Naive thymus-derived CD8-positive, alpha-beta T cell (primary cell): ENCODE measurements around the gene PLOD3. TPM values are rescaled to one million over a fixed set of nuclear protein-coding genes. Genes with fewer than 3 reads are reported as not detected.

ENCODE experiments used
- ATAC-seq, 2 donors: fragments of 150-1000 bp; cut with Tn5 transposase in 1 of 2; sonication (Bioruptor Pico), chemical (Tn5 transposase) in 1 of 2; 1 replicate in 1 of 2; 2 replicates in 1 of 2; pipeline ENCODE4 v1.10.0; 2021; ENCODE audit warnings: mild to moderate bottlenecking in 2 of 2, moderate library complexity in 2 of 2
- POLR2A ChIA-PET: fragments of 350-600 bp; sonication (Branson Sonifier 250); formaldehyde crosslinking; loops from one replicate; lab custom pipeline; 2021; ENCODE audit warnings: antibody characterized with exemption; lab: Charles Lee
- DNase-seq, 10 donors: peaks; one replicate each; pipeline versions ENCODE4 v3.0.0 to v3.0.0-alpha.2; 2020 to 2022
- H3K27ac Mint-ChIP-seq, 10 donors: one replicate each; pipeline ENCODE4 v1.8.0; 2020 to 2022; ENCODE audit warnings: mild to moderate bottlenecking in 10 of 10, mixed read lengths in 10 of 10, moderate library complexity in 4 of 10, inconsistent platforms in 1 of 10
- H3K27me3 Mint-ChIP-seq, 5 donors: one replicate each; pipeline ENCODE4 v1.8.0; 2021 to 2022; ENCODE audit warnings: mixed read lengths in 5 of 5
- H3K36me3 Mint-ChIP-seq, 3 donors: one replicate each; pipeline ENCODE4 v1.8.0; 2020 to 2022; ENCODE audit warnings: mixed read lengths in 3 of 3, mild to moderate bottlenecking in 2 of 3, inconsistent platforms in 1 of 3
- H3K4me1 Mint-ChIP-seq, 4 donors: one replicate each; pipeline ENCODE4 v1.8.0; 2021 to 2022; ENCODE audit warnings: mixed read lengths in 4 of 4
- H3K4me3 Mint-ChIP-seq, 10 donors: one replicate each; pipeline ENCODE4 v1.8.0; 2020 to 2022; ENCODE audit warnings: mild to moderate bottlenecking in 10 of 10, mixed read lengths in 10 of 10, moderate library complexity in 6 of 10, inconsistent platforms in 1 of 10
- H3K9me3 Mint-ChIP-seq, 9 donors: one replicate each; pipeline ENCODE4 v1.8.0; 2020 to 2022; ENCODE audit warnings: mixed read lengths in 9 of 9, mild to moderate bottlenecking in 3 of 9, inconsistent platforms in 1 of 9, moderate library complexity in 1 of 9
- polyA plus RNA-seq, 3 donors: library from polyadenylated mRNA; unstranded; fragments of 300-500 nt; fragmentation: Illumina TruSeq; gene quantifications; one replicate each; pipeline ENCODE4 v1.2.3, GENCODE V29; 2021
- total RNA-seq, 8 experiments: library from RNA in 2 of 8; stranded (reverse) in 2 of 8; gene quantifications; one replicate each; pipeline ENCODE4 v1.2.3 and lab custom pipeline; 2021 to 2026

The PLOD3 gene
- total and polyA plus RNA-seq, 5 experiments from 2014 or later: 8.4 to 34.1 (median 12.4) TPM

DNA sequence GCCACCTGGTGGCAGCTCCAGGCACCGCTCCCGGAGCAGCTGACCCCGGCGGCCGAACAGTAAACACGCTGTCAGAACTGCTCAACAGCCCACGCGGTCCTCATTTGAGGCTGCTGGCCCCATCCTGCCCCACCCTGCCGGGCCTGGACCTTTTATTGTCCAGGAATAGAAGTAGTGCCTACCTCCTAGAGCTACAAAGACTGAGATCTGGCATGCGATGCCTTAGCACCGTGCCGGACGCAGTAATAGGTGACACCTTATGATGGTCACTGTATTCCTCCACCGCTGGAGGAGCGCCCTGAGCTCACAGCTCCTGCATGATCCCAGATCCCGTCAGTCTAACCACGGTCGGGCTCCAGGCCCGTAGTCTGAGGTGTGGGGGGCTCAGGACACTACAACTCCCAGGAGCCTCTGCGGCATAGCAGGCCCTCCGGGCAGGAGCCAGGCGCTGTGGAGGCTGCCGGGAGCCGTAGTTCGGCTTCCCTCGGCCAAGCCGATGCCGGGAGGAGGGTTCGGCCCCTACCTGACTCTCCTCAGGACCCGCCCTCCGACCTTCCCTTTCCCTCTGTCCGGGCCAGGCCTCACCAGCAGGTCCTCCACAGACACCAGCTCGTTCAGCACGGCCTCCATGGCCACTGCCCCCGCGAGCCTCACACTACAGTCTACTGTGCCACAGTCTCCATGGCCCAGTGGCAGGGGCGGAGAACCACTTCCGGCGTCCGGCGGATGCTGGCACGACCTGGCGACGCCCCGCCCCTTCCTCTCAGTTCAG is 27.2 kb upstream of the PLOD3 start, which contains the start of gene FIS1:
Gene FIS1, minus strand, starts transcription at position 707 of the 772 bp plus-strand sequence. Its CDS starts 77 bp downstream, at position 630.
- Mint-ChIP-seq H3K36me3 (peaks cover 0 to 27% (median 4%) of the 10 kb centered on the region in 3 donors), H3K27me3 (no peaks in the 10 kb centered on the region), H3K27ac (peak within 1 kb of the TSS; percentile 89 to 99 (median 97)), H3K9me3 (no peaks in the 10 kb centered on the region), H3K4me1 (peaks cover 11 to 58% (median 46%) of the 10 kb centered on the region in 4 donors), H3K4me3 (peak within 1 kb of the TSS; percentile 92 to 100 (median 97))
- ATAC-seq: peak; percentile 95
- POLR2A ChIA-PET: interaction anchor here (0.6 to 4.2 kb wide), 16 partner anchors 8 to 1151 kb away, joined by 3 to 59 read pairs (median 5); partner anchors contain the start of genes PLOD3, SRRT, UFSP1 and ZNHIT1
- peak; percentile 84 to 98 (median 91) for DNase-seq

DNA sequence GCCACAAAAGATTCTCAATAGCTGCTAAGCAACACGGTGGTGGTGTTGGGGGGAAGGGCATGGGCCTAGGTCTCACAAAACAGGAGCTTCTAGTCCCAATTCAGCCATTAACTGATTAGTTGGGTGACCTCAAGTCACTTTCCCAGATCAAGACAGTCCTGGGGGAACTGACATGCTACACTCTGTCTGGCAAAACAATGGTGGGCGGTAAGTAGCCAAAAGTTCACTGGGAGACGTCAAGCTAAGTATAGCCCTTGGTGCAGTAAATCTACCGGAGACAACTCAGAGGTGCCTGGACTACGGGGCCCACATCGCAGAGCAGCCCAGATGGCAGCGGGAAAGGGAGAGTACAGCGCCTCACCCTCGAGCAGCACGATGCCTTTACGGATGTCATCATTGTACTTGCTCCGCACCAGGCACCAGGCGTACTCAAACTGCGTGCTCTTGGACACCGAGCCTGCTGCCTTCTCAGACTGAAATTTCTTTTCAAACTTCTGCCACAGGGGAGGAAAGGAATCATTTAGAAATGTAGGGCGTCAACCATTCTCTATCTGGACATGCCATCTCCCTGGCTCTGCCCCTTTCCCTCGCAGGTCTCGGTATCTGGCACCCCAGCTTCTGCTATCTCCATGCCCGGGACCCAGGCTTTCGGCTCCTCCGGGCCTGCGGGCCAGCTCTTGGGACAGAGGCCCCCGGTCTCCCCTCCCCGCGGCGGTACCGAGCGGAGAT is 26.4 kb upstream of the PLOD3 start:
- H3K36me3 Mint-ChIP-seq: peaks cover 0 to 28% (median 4%) of the 10 kb centered on the region in 3 donors
- no peaks in the 10 kb centered on the region for H3K27me3 Mint-ChIP-seq
- no peak for ATAC-seq
- H3K9me3 Mint-ChIP-seq: no peaks in the 10 kb centered on the region
- peak in 1 of 10 donors; percentile 17 for DNase-seq
- H3K4me3 Mint-ChIP-seq: peak overlapping the region; percentile 92 to 100 (median 97)
- H3K27ac Mint-ChIP-seq: peak overlapping the region; percentile 89 to 99 (median 97)
- H3K4me1 Mint-ChIP-seq: peaks cover 11 to 55% (median 45%) of the 10 kb centered on the region in 4 donors
- POLR2A ChIA-PET: interaction anchor here (0.5 to 4.2 kb wide), 15 partner anchors 9 to 1152 kb away, joined by 3 to 59 read pairs (median 5); partner anchors contain the start of genes PLOD3, SRRT, UFSP1 and ZNHIT1

- Mint-ChIP-seq H3K27me3 (no peaks in the 10 kb centered on the region), H3K36me3 (peaks cover 0 to 23% (median 4%) of the 10 kb centered on the region in 3 donors), H3K27ac (no peak overlapping the region), H3K4me1 (peaks cover 5 to 46% (median 36%) of the 10 kb centered on the region in 4 donors), H3K9me3 (no peaks in the 10 kb centered on the region), H3K4me3 (no peak overlapping the region)
- ATAC-seq (no peak), DNase-seq (no peak)
- POLR2A ChIA-PET: interaction anchor here (0.6 to 3.4 kb wide), 7 partner anchors 10 to 764 kb away, joined by 3 to 24 read pairs (median 3); no protein-coding TSS in a partner anchor
Observed at GRCh38 chr7:101241443-101242349, 24.3 kb upstream of the PLOD3 start.

GRCh38 chr7:101241015-101241363 is 23.6 kb upstream of the PLOD3 start:
- no peaks in the 10 kb centered on the region for H3K27me3 Mint-ChIP-seq
- H3K4me3 Mint-ChIP-seq: no peak overlapping the region
- POLR2A ChIA-PET: interaction anchor here (0.6 to 1.1 kb wide), 4 partner anchors 10 to 69 kb away, joined by 3 to 4 read pairs (median 3); no protein-coding TSS in a partner anchor
- peak overlapping the region in 1 of 10 donors; percentile 21 for H3K27ac Mint-ChIP-seq
- DNase-seq (no peak), ATAC-seq (no peak)
- peaks cover 0 to 24% (median 4%) of the 10 kb centered on the region in 3 donors for H3K36me3 Mint-ChIP-seq
- peaks cover 5 to 43% (median 36%) of the 10 kb centered on the region in 4 donors for H3K4me1 Mint-ChIP-seq
- H3K9me3 Mint-ChIP-seq: no peaks in the 10 kb centered on the region

- no peak for DNase-seq
- Mint-ChIP-seq H3K27ac (peak overlapping the region in 1 of 10 donors; percentile 33), H3K4me3 (no peak overlapping the region), H3K27me3 (no peaks in the 10 kb centered on the region), H3K9me3 (no peaks in the 10 kb centered on the region), H3K36me3 (peaks cover 0 to 24% (median 4%) of the 10 kb centered on the region in 3 donors), H3K4me1 (peaks cover 3 to 37% (median 30%) of the 10 kb centered on the region in 4 donors)
- POLR2A ChIA-PET: interaction anchor here (0.8 to 1.1 kb wide), 2 partner anchors 11 to 60 kb away, joined by 3 to 4 read pairs; no protein-coding TSS in a partner anchor
- no peak for ATAC-seq
Observed at GRCh38 chr7:101240226-101241014, 23.0 kb upstream of the PLOD3 start.

DNA sequence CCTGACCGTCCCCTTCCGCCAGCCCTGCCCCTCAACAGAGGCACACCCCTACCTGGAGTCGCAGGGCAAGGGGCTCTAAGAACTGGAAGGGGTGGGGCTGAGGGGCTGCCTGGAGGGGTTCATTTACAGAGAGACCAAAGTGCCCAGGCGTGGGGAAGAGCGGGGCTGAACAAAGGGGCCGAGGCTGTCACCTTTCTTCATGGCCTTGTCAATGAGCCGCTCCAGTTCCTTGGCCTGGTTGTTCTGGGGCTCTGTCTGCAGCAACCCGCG is 22.5 kb upstream of the PLOD3 start:
- DNase-seq: no peak
- H3K4me3 Mint-ChIP-seq: no peak overlapping the region
- no peaks in the 10 kb centered on the region for H3K9me3 Mint-ChIP-seq
- no peak overlapping the region for H3K27ac Mint-ChIP-seq
- ATAC-seq: no peak
- POLR2A ChIA-PET: no interaction called here
- H3K36me3 Mint-ChIP-seq: peaks cover 0 to 24% (median 4%) of the 10 kb centered on the region in 3 donors
- no peaks in the 10 kb centered on the region for H3K27me3 Mint-ChIP-seq
- H3K4me1 Mint-ChIP-seq: peaks cover 3 to 33% (median 25%) of the 10 kb centered on the region in 4 donors

- H3K27ac Mint-ChIP-seq: peak overlapping the region in 1 of 10 donors; percentile 48
- H3K36me3 Mint-ChIP-seq: peaks cover 0 to 24% (median 4%) of the 10 kb centered on the region in 3 donors
- no peak for ATAC-seq
- POLR2A ChIA-PET: no interaction called here
- H3K27me3 Mint-ChIP-seq: no peaks in the 10 kb centered on the region
- H3K4me1 Mint-ChIP-seq: peaks cover 2 to 33% (median 21%) of the 10 kb centered on the region in 4 donors
- no peak overlapping the region for H3K4me3 Mint-ChIP-seq
- DNase-seq: no peak
- H3K9me3 Mint-ChIP-seq: no peaks in the 10 kb centered on the region
Observed at GRCh38 chr7:101239191-101239950, 22.0 kb upstream of the PLOD3 start.

GRCh38 chr7:101238226-101239182 is 21.1 kb upstream of the PLOD3 start:
- no peak for ATAC-seq
- DNase-seq: peak in 1 of 10 donors; percentile 43
- Mint-ChIP-seq H3K27me3 (no peaks in the 10 kb centered on the region), H3K9me3 (no peaks in the 10 kb centered on the region), H3K27ac (no peak overlapping the region), H3K4me3 (no peak overlapping the region), H3K36me3 (peaks cover 0 to 24% (median 4%) of the 10 kb centered on the region in 3 donors), H3K4me1 (peaks cover 2 to 26% (median 12%) of the 10 kb centered on the region in 4 donors)
- POLR2A ChIA-PET: no interaction called here

GRCh38 chr7:101237206-101238067 is 20.1 kb upstream of the PLOD3 start, which contains the start of gene CLDN15:
Gene CLDN15, minus strand, starts transcription at chr7:101237802. Its CDS starts 221 bp downstream, at chr7:101237581.
- Mint-ChIP-seq H3K27ac (no peak within 1 kb of the TSS), H3K36me3 (peaks cover 0 to 24% (median 4%) of the 10 kb centered on the region in 3 donors)

More at GRCh38 chr7:101237206-101238067, 20.1 kb upstream of the PLOD3 start, which contains the start of gene CLDN15:
- Mint-ChIP-seq H3K9me3 (no peaks in the 10 kb centered on the region), H3K4me3 (no peak within 1 kb of the TSS), H3K27me3 (no peaks in the 10 kb centered on the region), H3K4me1 (peaks cover 3 to 16% (median 6%) of the 10 kb centered on the region in 4 donors)
- DNase-seq (peak in 1 of 10 donors; percentile 54), ATAC-seq (no peak)
- POLR2A ChIA-PET: no interaction called here
